Uterus (tissue), 2 donors: ENCODE results near the gene CD200R1.

Experiments
- POLR2A ChIP-seq, 2 donors: fragments of 450-650 bp; IDR thresholded peaks; one replicate each; pipeline ENCODE4 v1.6.1; 2016; ENCODE audit warnings: antibody characterized with exemption in 2 of 2, mild to moderate bottlenecking in 1 of 2, moderate library complexity in 1 of 2
- TF ChIP-seq, protein P1 (sequence below), 4 experiments: fragments of 200-600 bp in 2 of 4; fragments of 450-650 bp in 2 of 4; sonication (generic) in 2 of 4; IDR thresholded peaks; one replicate each; pipeline ENCODE4 v1.5.1; 2016 to 2019; ENCODE audit warnings: antibody characterized with exemption in 4 of 4, mild to moderate bottlenecking in 2 of 4, moderate library complexity in 1 of 4

DNA sequence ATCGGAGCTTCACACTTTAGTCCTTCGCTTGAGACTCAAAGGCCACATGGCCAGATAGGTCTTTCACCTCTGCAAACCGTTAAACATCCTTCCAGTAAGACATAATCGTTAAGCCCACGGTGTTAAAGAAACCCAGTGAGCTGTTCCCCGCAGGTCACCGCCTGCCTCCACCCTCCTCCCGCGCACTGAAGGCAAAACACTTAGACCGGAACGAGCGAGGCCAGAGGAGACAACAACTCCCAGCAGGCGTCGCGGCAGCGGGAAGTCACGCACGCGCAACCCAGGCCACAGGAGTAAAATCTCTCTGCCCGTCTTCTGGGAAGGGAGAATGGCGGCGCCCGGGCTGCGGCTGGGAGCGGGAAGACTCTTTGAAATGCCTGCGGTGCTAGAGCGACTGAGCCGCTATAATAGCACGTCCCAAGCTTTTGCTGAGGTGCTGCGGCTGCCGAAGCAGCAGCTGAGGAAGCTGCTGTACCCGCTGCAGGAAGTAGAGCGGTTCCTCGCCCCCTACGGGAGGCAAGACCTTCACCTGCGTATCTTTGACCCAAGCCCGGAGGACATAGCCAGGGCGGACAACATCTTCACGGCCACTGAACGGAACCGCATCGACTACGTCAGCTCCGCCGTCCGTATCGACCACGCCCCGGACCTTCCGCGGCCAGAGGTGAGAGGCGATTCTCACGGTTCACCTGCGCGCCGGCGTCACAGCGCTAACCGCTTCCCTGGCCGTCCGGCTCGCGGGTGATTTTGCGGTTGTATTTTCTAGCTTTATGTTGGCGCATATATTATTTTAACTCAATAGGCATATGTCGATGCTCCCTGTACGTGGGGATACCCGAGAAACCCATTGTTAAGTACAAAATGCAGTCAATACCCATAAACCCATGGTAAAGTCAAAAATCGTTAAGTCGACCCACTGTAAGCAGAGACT is 16.0 kb upstream of the CD200R1 start, which contains the start of gene GTPBP8:
- TF ChIP-seq, protein P1, sequence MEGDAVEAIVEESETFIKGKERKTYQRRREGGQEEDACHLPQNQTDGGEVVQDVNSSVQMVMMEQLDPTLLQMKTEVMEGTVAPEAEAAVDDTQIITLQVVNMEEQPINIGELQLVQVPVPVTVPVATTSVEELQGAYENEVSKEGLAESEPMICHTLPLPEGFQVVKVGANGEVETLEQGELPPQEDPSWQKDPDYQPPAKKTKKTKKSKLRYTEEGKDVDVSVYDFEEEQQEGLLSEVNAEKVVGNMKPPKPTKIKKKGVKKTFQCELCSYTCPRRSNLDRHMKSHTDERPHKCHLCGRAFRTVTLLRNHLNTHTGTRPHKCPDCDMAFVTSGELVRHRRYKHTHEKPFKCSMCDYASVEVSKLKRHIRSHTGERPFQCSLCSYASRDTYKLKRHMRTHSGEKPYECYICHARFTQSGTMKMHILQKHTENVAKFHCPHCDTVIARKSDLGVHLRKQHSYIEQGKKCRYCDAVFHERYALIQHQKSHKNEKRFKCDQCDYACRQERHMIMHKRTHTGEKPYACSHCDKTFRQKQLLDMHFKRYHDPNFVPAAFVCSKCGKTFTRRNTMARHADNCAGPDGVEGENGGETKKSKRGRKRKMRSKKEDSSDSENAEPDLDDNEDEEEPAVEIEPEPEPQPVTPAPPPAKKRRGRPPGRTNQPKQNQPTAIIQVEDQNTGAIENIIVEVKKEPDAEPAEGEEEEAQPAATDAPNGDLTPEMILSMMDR (IDR thresholded peaks at IDR 0.05) = peak in 3 of 4 experiments; percentile 15 to 25 (median 16)
- TF ChIP-seq POLR2A (IDR thresholded peaks at IDR 0.05) = peak; percentile 80 to 88
